Measurements from ENCODE around the gene ELOVL7. TPM values are rescaled to one million over a fixed set of nuclear protein-coding genes. Genes with fewer than 3 reads are reported as not detected.

The ELOVL7 gene
- total RNA-seq, 3 donors from 2014 or later (not counting 1 experiment from before 2014, with no cell fraction given): 0.48 to 4.2 (median 2.6) TPM

DNA sequence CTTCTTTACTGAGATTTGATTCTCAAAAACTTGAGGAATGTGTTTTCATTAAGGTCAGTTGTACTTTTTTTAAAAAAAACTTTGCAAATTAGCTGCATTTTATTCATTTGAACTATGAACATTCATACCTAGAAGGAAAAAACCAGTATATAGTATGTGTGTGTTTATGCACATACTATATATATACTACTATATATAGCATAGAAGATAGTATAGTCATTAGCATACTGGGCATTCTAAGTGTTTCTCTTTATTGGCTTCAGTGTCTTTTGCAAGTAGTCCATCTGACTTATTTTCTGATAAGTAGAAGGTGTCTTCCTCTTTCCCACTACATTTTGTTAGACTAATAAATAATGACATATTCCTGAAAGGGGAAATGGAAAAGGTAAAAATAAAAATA is 33.0 kb downstream of the ELOVL7 start:
- Histone ChIP-seq H3K36me3 (ENCODE audit: control insufficient read depth, insufficient read depth, low read length) (no peaks in the 10 kb centered on the region), H3K27ac (ENCODE audit: low read length) (no peak overlapping the region), H3K9me3 (ENCODE audit: control insufficient read depth, insufficient read depth, low read length) (no peaks in the 10 kb centered on the region), H3K4me1 (ENCODE audit: control insufficient read depth, insufficient read depth, low read length) (no peaks in the 10 kb centered on the region), H3K4me3 (ENCODE audit: low read length) (no peak overlapping the region), H3K27me3 (ENCODE audit: control insufficient read depth, insufficient read depth, low read length) (no peaks in the 10 kb centered on the region)
- Mint-ChIP-seq H3K27ac (no peak overlapping the region), H3K4me1 (no peaks in the 10 kb centered on the region), H3K36me3 (peaks cover 6% of the 10 kb centered on the region), H3K4me3 (no peak overlapping the region), H3K9me3 (peaks cover 0 to 6% of the 10 kb centered on the region in 2 donors), H3K27me3 (ENCODE audit: low read depth in 2 of 2) (peaks cover 0 to 5% of the 10 kb centered on the region in 2 donors)
- ATAC-seq: no peak
- no peak for DNase-seq
- intact Hi-C loops (cut with micrococcal nuclease): no loop called here
- TF ChIP-seq CTCF (IDR thresholded peaks at IDR 0.05): no peak

GRCh38 chr5:60810438-60811085 is 33.5 kb downstream of the ELOVL7 start:
- Histone ChIP-seq H3K36me3 (ENCODE audit: control insufficient read depth, insufficient read depth, low read length) (no peaks in the 10 kb centered on the region), H3K4me1 (ENCODE audit: control insufficient read depth, insufficient read depth, low read length) (no peaks in the 10 kb centered on the region), H3K9me3 (ENCODE audit: control insufficient read depth, insufficient read depth, low read length) (no peaks in the 10 kb centered on the region), H3K4me3 (ENCODE audit: low read length) (no peak overlapping the region), H3K27ac (ENCODE audit: low read length) (no peak overlapping the region), H3K27me3 (ENCODE audit: control insufficient read depth, insufficient read depth, low read length) (no peaks in the 10 kb centered on the region)
- intact Hi-C loops (cut with micrococcal nuclease): no loop called here
- Mint-ChIP-seq H3K4me1 (no peaks in the 10 kb centered on the region), H3K36me3 (peaks cover 8% of the 10 kb centered on the region), H3K4me3 (no peak overlapping the region), H3K27me3 (ENCODE audit: low read depth in 2 of 2) (peaks cover 0 to 6% of the 10 kb centered on the region in 2 donors), H3K27ac (no peak overlapping the region), H3K9me3 (peaks cover 0 to 6% of the 10 kb centered on the region in 2 donors)
- WGBS (ENCODE audit: insufficient coverage): 82% methylated on average over 2 of the region's 2 CpGs
- no peak for TF ChIP-seq CTCF (IDR thresholded peaks at IDR 0.05)
- ATAC-seq (no peak), DNase-seq (no peak)

DNA sequence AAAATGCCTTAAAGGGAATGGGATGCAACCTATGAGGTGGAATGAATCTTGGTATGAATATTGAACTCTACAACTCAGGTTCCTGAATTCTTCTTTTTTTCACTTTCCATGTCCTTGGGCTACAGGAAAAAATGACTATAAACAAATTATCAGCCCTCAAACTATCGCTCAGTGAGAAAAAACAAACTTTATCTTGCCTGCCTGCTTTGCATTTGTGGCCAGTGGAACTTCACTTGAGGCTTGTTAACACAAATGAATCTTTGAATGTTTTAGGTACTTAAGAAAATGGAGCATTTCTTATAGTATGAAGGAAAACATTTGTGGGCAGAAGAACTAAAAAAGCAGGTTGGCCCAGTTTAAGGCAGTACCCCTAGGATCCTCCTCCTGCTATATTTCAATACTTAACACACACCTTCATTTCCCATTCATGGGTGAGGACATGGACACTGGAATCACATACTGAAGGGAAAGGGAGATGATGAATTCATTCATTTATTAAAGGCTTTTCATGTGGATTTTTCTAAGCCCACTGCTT is 34.1 kb downstream of the ELOVL7 start:
- no peak overlapping the region for H3K4me3 Mint-ChIP-seq
- H3K4me3 ChIP-seq (ENCODE audit: low read length): no peak overlapping the region
- H3K36me3 Mint-ChIP-seq: peaks cover 8% of the 10 kb centered on the region
- no peaks in the 10 kb centered on the region for H3K4me1 Mint-ChIP-seq
- H3K27me3 ChIP-seq (ENCODE audit: control insufficient read depth, insufficient read depth, low read length): no peaks in the 10 kb centered on the region
- no peaks in the 10 kb centered on the region for H3K9me3 ChIP-seq (ENCODE audit: control insufficient read depth, insufficient read depth, low read length)
- ATAC-seq: no peak
- TF ChIP-seq CTCF (IDR thresholded peaks at IDR 0.05): no peak
- intact Hi-C loops (cut with micrococcal nuclease): no loop called here
- H3K9me3 Mint-ChIP-seq: peaks cover 2 to 6% of the 10 kb centered on the region in 2 donors
- no peaks in the 10 kb centered on the region for H3K4me1 ChIP-seq (ENCODE audit: control insufficient read depth, insufficient read depth, low read length)
- H3K36me3 ChIP-seq (ENCODE audit: control insufficient read depth, insufficient read depth, low read length): no peaks in the 10 kb centered on the region
- no peak for DNase-seq
- peaks cover 0 to 6% of the 10 kb centered on the region in 2 donors for H3K27me3 Mint-ChIP-seq (ENCODE audit: low read depth in 2 of 2)
- H3K27ac Mint-ChIP-seq: no peak overlapping the region
- no peak overlapping the region for H3K27ac ChIP-seq (ENCODE audit: low read length)
- 75% methylated on average over 1 of the region's 1 CpG for WGBS (ENCODE audit: insufficient coverage)

Measured in natural killer cell (primary cell).